Left hindlimb (tissue), 1 donor: ENCODE measurements around the gene MED27.
"Not testable (repeated sequence)": the region's sequence is repeated elsewhere in the genome, so short reads cannot be mapped to it uniquely, and the experiment has no call there.

Experiments used
- DNase-seq: peaks from one replicate; pipeline ENCODE4 v3.0.0-alpha.2; 2018

MED27 gene

DNA sequence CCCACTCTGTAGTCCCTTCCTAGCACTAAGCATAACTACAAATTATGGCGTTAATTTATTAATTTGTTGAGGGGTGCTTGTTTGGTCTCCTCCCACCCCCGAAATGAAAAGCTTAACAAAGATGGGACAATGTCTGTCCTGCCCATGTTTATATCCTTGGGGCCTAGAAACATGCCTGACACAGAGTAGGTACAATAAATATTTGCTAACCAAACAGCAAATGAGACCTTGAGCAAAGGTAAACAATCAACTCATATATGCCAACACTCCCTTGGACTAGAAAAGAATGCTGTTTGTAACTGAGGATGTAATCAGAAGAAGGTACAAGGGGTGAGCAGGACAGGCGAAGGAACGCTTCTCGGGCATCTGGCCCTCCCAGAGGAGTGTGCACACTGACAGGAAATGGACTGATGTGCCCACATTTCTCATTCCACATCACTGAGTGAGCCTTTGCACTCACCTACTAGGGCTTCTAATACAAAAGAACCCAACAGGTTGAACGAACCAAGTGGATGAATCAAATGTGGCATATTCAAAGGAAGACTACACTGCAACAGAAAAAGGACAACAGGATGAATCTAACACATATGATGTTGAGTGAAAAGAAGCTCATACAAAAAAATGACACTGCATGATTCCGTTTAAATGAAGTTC is 66.8 kb downstream of the MED27 start:
- DNase-seq, result no peak

DNA sequence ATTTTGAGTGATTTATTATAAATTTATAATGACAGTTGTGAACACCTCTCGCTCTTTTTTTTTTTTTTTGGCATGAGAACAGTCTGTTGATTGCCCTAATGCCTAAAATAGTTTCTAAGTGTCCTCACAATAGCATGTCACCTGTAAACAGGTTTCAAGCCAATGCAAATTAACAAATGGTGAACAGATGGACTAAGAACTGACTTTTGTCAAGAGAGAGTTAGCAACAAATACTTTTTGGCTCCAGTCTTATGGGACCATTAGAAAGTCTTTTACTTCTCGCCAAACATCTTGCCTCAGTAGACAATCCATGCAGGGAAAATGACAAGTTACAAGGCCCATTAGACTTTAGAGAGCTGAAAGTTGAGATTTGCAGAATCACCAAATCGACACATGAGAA is 67.8 kb downstream of the MED27 start:
- DNase-seq, result no peak

DNA sequence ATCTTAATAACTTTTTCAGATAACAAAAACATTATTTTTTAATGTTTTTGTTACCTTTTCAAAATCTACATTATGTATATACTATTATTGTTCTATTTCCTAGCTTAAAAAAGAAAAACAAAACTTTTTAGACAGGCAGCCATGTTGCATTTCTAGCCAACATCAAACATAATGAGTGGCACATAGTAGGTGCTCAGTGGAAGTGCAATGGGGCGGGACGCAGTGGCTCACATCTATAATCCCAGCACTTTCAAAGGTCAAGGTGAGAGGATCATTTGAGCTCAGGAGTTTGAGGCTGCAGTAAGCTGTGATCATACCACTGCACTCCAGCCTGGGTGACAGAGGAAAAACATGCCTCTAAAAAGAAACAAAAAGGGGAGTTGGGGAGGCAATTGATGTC is 68.4 kb downstream of the MED27 start:
- no peak for DNase-seq

DNA sequence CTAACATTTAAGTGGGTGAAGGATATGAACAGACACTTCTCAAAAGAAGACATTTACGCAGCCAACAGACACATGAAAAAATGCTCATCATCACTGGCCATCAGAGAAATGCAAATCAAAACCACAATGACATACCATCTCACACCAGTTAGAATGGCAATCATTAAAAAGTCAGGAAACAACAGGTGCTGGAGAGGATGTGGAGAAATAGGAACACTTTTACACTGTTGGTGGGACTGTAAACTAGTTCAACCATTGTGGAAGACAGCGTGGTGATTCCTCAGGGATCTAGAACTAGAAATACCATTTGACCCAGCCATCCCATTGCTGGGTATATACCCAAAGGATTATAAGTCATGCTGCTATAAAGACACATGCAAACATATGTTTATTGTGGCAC is 69.5 kb downstream of the MED27 start:
- not testable (repeated sequence) for DNase-seq

- no peak for DNase-seq
Observed at GRCh38 chr9:132008855-132009812, 70.5 kb downstream of the MED27 start.

DNA sequence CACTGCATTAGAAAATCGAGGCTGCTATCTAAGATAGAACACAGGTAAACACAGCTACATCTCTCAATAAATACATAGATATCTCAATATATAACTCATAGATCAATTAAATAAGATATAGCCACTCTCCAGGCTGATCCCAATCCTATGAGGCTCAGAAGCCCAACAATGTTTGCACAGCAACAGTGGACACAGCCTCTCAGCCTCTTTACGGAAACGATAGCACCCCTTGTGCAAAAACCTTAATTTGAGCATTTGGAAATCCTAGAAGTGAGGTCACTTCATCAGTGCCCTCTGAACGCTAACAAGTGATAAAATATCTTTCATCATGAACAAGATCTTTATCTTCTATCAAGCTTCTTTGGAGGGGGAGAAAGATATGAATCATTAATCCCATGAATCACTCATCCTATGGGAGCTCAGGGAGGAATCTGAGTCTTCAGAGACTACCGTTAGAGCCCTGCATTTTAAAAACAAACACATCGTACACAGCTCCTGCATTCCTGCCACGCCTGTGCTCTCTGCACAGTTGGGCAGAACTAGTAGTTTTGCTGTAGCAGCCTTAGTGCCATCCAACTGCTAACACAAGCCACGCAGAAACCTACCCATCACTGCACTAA is 71.4 kb downstream of the MED27 start:
- DNase-seq, result no peak

DNA sequence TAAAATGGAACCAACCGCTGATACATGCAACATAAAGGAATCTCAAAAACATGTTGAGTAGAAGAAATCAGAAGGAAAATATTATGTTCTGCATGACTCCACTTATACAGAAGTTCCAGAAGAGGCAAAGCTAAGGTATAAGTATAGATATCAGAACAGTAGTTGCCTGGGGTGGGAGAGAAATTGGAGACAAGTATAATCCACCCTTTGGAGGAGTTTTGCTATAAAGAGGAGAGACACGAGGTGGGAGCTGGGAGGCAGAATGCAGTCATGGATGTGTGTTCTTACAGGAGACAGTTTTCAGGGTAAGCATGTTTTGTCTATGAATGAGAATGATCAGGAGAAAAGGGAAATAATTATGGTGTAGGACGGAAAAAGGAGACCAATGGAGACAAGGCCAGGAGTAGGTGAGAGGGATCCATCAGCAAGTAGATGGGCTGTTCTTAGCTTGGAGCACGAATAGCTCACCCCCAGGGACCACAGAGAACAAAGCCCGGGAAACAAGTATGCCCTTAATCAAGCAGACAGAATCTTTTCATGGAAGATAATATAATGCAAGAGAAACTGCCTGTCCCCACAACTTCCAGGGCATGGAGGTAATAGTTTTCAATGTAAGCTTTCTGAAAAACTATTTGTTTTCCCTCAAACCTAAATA is 72.2 kb downstream of the MED27 start:
- no peak for DNase-seq

DNA sequence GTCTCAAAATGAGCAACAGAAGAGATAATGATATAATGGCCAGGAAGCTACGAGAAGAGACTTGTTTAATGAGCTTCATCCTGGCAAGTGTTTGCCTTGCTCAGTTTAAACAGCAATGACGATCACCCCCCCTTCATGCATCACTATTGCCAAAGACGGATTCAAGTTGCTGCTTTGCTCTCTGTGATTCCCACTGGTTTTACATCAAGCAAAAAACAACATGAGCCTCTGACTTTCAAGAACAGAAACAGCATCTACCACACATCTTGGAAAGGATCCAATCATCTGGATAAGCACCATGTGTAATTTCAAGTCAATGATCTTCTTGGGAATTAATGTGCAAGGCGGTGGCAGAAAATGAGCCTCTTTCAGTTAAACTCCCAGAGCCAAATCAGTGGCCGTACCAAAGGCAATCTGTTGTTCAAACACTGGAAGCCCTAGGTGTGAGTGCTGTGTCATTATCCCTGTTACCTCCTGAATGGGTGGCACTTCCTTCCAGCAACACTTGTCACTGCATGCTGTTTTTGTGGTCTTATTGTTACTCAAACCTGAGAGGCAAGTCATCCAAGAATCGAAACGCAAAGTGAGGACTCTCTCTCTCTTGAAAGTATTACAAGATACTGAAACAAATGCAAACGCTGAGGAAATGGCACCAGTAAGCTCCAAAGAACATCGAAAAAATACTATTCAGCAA is 72.8 kb downstream of the MED27 start:
- DNase-seq, result no peak

GRCh38 chr9:132005899-132006298 is 73.8 kb downstream of the MED27 start:
- no peak for DNase-seq

- DNase-seq, result no peak
Observed at GRCh38 chr9:132004323-132004722, 75.3 kb downstream of the MED27 start.

GRCh38 chr9:132003896-132004295 is 75.8 kb downstream of the MED27 start:
- DNase-seq, result no peak

- no peak for DNase-seq
Observed at GRCh38 chr9:132003319-132003704, 76.4 kb downstream of the MED27 start.

DNA sequence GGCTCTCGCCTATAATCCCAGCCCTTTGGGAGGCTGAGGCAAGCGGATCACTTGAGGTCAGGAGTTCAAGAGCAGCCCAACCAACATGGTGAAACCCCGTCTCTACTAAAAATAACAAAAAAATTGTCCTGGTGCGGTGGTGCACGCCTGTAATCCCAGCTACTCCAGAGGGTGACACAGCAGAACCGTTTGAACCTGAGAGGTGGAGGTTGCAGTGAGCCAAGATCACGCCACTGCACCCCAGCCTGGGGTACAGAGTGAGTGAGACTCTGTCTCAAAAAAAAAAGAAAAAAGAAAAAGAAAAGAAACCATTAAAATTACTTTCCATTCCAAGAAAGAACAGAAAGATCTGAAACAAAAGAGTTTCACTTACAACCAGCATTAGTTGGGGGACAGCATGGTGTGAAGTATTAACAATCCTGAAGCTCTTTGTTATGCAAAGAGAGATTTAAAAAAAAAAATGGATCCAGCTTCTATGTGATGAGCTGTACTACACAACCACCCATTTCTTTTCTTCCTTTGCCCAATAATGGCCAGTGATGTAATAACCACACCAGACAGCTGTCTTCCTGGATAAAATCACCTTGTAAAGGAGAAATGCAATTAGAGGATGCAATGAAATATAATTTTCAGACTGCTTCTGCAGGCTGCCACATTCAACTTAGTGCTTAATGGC is 76.9 kb downstream of the MED27 start:
- DNase-seq, result no peak

DNA sequence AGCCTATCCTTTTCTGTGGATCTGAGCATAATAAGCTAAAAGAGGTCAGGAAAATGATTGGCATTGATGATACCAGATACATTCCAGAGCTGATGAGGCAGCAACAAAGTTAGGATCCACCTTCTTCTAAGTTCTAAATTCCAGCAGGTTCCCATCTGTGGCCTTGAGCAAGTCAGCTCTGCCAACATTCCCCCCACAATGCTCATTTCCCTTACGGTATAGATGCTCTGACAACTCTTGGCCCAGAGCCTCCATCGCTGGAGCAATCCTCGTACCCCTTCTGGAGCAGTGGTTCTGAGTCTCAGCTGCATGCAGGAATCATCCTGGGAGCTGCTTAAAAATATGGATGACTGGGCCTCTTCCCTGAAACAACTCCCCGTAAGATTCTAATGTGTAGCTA is 78.1 kb downstream of the MED27 start:
- no peak for DNase-seq

- DNase-seq, result no peak
Observed at GRCh38 chr9:132000659-132001058, 79.0 kb downstream of the MED27 start.

DNA sequence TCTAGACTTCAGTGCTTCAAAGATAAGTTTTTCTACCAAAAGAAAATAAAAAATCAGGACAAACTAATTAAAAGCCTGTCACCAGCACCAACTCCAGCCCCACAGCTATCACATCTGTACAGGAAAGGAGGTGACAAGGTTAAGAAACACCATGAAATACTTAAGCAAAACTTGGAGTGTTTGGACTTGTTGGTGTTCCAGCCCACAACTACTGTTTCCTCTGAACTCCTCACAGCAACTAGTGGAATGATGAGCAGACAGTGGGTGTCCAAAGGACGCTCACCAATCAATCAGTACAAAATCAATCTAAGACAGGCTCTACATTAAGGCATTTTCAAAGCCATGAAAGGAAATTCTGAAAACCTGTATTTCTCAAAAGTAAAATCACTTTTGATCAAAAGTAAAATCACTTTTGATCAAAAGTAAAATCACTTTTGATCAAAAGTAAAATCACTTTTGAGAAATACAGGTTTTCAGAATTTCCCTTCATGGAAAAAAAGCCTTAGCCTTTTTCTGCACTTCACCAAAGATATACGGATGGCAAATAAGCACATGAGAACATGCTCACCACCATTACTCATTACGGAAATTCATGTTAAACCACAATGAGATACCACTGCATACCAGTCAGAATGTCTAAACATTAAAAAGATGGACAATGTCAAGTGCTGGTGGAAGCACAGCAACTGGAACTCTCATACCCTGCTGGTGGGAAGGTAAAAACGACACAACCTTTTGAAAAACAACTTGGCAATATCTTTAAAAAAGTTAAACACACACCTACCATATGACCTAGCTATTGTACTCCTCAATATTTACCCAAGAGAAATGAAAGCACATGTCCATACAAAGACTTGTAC is 79.7 kb downstream of the MED27 start:
- no peak for DNase-seq

- DNase-seq, result no peak
Observed at GRCh38 chr9:131997779-131998178, 81.9 kb downstream of the MED27 start.

DNA sequence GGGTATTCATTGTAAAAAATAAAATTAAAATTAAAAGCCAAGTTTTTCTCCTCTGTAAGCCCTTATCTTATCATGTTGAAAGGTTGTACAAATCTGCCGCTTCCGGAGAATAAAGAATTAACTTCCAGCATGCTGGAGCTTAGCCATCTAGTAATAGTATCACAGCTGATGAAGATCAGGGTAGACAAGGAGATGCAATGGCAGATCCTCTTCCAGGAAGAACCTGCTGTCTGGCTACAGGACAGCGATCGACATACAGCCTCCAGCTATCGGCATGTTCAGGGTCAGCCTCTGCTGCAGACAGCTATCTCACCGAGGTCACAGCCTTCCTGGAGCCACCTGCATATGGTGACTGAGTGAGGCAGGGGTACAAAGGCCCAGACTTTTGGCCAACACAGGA is 82.6 kb downstream of the MED27 start:
- no peak for DNase-seq

DNA sequence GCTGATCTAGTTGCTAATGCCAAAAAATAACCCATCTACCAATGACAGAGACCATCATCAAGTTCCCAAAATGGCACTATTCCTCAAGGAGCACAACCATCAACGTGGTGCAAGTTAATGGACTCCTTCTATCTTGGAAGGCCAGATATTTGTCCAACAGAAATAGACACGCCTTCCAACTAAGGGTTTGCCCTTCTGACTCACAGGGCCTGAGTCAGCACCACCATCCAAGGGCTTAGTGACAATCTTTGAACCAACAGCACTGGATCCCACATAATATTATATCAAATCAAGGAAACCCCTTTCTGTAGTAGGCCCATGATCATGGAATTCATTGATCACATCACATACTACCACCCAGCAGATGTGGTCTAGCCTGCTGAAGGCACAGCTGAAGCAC is 84.3 kb downstream of the MED27 start:
- DNase-seq, result no peak

GRCh38 chr9:131994364-131995125 is 85.1 kb downstream of the MED27 start:
- no peak for DNase-seq
